Kidney (tissue), 2 donors: ENCODE data around the gene ZNF106. TPM values are rescaled to one million over a fixed set of nuclear protein-coding genes. Genes with fewer than 3 reads are reported as not detected.

Experiments used
- polyA plus RNA-seq: library from polyadenylated mRNA; stranded (reverse); fragments of 350-450 nt; fragmentation: Illumina TruSeq; extraction: RNeasy Lipid Tissue Mini Kit (QIAGEN cat#74804); gene quantifications from one replicate; pipeline ENCODE4 v1.2.3, GENCODE V29; 2014; ENCODE audit warnings: low read depth, low replicate concordance; ENCODE audit not compliant: insufficient read depth
- total RNA-seq: library from RNA; stranded (reverse); fragmentation: NEBNext Ultra II Directional; extraction: Animal tissue kit (Norgen Biotek cat#: 25700); gene quantifications from one replicate; pipeline ENCODE4 v1.2.1, GENCODE V29; 2021
- donor health status: DM: yes; HTN: yes; CAD: no.

Gene ZNF106
- total and polyA plus RNA-seq, 2 donors from 2014 or later: 7.2 to 52.0 TPM

Other genes with a start within 250 kb of the ZNF106 start
- gene GANC, start 217.9 kb downstream of the ZNF106 start, total RNA-seq: 40.4 TPM
- gene GANC, start 217.9 kb downstream of the ZNF106 start, polyA plus RNA-seq: 11.3 TPM
- 57.3 TPM for gene TMEM87A, start 217.7 kb downstream of the ZNF106 start, total RNA-seq
- gene TMEM87A, start 217.7 kb downstream of the ZNF106 start, polyA plus RNA-seq: 18.8 TPM
- gene CAPN3, start 131.6 kb downstream of the ZNF106 start, total RNA-seq: 12.9 TPM
- 39.7 TPM for gene CAPN3, start 131.6 kb downstream of the ZNF106 start, polyA plus RNA-seq
- 55.0 TPM for gene SNAP23, start 4.5 kb upstream of the ZNF106 start, total RNA-seq
- gene SNAP23, start 4.5 kb upstream of the ZNF106 start, polyA plus RNA-seq: 34.1 TPM
- 21.1 TPM for gene LRRC57, start 57.7 kb upstream of the ZNF106 start, total RNA-seq
- gene LRRC57, start 57.7 kb upstream of the ZNF106 start, polyA plus RNA-seq: 8.6 TPM
- gene HAUS2, start 57.7 kb upstream of the ZNF106 start, total RNA-seq: 17.4 TPM
- 6.6 TPM for gene HAUS2, start 57.7 kb upstream of the ZNF106 start, polyA plus RNA-seq
- 7.2 TPM for gene STARD9, start 84.5 kb upstream of the ZNF106 start, total RNA-seq
- 1.1 TPM for gene STARD9, start 84.5 kb upstream of the ZNF106 start, polyA plus RNA-seq
- 13.1 TPM for gene CDAN1, start 246.0 kb upstream of the ZNF106 start, total RNA-seq
- 7.0 TPM for gene CDAN1, start 246.0 kb upstream of the ZNF106 start, polyA plus RNA-seq